HEK293 (cell line): ENCODE data around the gene ALX1.

ENCODE experiments used
- KLF10 ChIP-seq: fragments of 450-650 bp; IDR thresholded peaks from 2 replicates; pipeline ENCODE4 v1.5.1; 2018; ENCODE audit warnings: missing biosample characterization, mild to moderate bottlenecking, missing genetic modification characterization
- ZBTB8A ChIP-seq: fragments of 450-650 bp; formaldehyde crosslinking; IDR thresholded peaks from 2 replicates; pipeline ENCODE4 v1.5.1; 2016; ENCODE audit warnings: missing biosample characterization, missing genetic modification characterization
- ZNF114 ChIP-seq: fragments of 450-650 bp; formaldehyde crosslinking; IDR thresholded peaks from 2 replicates; pipeline ENCODE4 v1.5.0; 2017; ENCODE audit warnings: missing biosample characterization, missing genetic modification characterization
- ZNF133 ChIP-seq: fragments of 450-650 bp; formaldehyde crosslinking; IDR thresholded peaks from 2 replicates; pipeline ENCODE4 v1.5.1; 2016; ENCODE audit warnings: missing biosample characterization, missing genetic modification characterization
- ZNF510 ChIP-seq: fragments of 450-650 bp; formaldehyde crosslinking; IDR thresholded peaks from 2 replicates; pipeline ENCODE4 v1.5.1; 2018; ENCODE audit warnings: mild to moderate bottlenecking, missing genetic modification characterization, missing biosample characterization; ENCODE audit not compliant: insufficient replicate concordance
- ZNF514 ChIP-seq: fragments of 450-650 bp; formaldehyde crosslinking; IDR thresholded peaks from 2 replicates; pipeline ENCODE4 v1.5.1; 2016; ENCODE audit warnings: missing biosample characterization, missing genetic modification characterization
- TF ChIP-seq, protein P1 (sequence below): fragments of 450-650 bp; formaldehyde crosslinking; IDR thresholded peaks from 2 replicates; pipeline ENCODE4 v1.5.1; 2016; ENCODE audit warnings: missing biosample characterization, missing genetic modification characterization
- TF ChIP-seq, protein P2 (sequence below): fragments of 450-650 bp; formaldehyde crosslinking; IDR thresholded peaks from 2 replicates; pipeline ENCODE4 v1.5.1; 2017; ENCODE audit warnings: missing biosample characterization, missing genetic modification characterization
- TF ChIP-seq, protein P3 (sequence below): fragments of 450-650 bp; formaldehyde crosslinking; IDR thresholded peaks from 2 replicates; pipeline ENCODE4 v1.5.1; 2016; ENCODE audit warnings: missing biosample characterization, missing genetic modification characterization

DNA sequence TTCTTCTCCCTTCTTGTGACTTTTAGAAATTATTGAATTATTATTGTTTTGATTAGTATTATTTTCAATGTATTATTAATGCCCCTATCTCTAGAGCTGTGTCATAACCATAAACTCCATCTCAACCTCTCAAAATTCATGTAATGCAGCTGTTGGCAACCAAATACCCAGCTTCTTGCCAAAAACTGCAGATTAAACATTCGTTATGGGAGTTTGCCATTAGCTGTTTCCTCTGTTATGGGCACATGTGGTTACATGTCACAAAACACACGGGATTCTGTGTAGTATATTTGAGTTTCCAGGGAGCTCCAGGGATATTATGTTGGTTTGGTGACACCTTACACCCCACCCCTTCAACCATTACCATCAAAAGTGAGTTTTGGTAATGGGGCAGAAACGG, 2.8 kb upstream of the ALX1 start:
- TF ChIP-seq, protein P1, sequence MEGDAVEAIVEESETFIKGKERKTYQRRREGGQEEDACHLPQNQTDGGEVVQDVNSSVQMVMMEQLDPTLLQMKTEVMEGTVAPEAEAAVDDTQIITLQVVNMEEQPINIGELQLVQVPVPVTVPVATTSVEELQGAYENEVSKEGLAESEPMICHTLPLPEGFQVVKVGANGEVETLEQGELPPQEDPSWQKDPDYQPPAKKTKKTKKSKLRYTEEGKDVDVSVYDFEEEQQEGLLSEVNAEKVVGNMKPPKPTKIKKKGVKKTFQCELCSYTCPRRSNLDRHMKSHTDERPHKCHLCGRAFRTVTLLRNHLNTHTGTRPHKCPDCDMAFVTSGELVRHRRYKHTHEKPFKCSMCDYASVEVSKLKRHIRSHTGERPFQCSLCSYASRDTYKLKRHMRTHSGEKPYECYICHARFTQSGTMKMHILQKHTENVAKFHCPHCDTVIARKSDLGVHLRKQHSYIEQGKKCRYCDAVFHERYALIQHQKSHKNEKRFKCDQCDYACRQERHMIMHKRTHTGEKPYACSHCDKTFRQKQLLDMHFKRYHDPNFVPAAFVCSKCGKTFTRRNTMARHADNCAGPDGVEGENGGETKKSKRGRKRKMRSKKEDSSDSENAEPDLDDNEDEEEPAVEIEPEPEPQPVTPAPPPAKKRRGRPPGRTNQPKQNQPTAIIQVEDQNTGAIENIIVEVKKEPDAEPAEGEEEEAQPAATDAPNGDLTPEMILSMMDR (tag by site-specific recombination) = no peak
- TF ChIP-seq ZNF514 (tag by site-specific recombination) (no peak), ZNF510 (tag by site-specific recombination) (no peak), KLF10 (no peak), ZNF133 (tag by site-specific recombination) (no peak), ZBTB8A (tag by site-specific recombination) (no peak), ZNF114 (tag by site-specific recombination) (no peak)
- TF ChIP-seq, protein P2, sequence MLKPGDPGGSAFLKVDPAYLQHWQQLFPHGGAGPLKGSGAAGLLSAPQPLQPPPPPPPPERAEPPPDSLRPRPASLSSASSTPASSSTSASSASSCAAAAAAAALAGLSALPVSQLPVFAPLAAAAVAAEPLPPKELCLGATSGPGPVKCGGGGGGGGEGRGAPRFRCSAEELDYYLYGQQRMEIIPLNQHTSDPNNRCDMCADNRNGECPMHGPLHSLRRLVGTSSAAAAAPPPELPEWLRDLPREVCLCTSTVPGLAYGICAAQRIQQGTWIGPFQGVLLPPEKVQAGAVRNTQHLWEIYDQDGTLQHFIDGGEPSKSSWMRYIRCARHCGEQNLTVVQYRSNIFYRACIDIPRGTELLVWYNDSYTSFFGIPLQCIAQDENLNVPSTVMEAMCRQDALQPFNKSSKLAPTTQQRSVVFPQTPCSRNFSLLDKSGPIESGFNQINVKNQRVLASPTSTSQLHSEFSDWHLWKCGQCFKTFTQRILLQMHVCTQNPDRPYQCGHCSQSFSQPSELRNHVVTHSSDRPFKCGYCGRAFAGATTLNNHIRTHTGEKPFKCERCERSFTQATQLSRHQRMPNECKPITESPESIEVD (tag by site-specific recombination) = no peak
- TF ChIP-seq, protein P3, sequence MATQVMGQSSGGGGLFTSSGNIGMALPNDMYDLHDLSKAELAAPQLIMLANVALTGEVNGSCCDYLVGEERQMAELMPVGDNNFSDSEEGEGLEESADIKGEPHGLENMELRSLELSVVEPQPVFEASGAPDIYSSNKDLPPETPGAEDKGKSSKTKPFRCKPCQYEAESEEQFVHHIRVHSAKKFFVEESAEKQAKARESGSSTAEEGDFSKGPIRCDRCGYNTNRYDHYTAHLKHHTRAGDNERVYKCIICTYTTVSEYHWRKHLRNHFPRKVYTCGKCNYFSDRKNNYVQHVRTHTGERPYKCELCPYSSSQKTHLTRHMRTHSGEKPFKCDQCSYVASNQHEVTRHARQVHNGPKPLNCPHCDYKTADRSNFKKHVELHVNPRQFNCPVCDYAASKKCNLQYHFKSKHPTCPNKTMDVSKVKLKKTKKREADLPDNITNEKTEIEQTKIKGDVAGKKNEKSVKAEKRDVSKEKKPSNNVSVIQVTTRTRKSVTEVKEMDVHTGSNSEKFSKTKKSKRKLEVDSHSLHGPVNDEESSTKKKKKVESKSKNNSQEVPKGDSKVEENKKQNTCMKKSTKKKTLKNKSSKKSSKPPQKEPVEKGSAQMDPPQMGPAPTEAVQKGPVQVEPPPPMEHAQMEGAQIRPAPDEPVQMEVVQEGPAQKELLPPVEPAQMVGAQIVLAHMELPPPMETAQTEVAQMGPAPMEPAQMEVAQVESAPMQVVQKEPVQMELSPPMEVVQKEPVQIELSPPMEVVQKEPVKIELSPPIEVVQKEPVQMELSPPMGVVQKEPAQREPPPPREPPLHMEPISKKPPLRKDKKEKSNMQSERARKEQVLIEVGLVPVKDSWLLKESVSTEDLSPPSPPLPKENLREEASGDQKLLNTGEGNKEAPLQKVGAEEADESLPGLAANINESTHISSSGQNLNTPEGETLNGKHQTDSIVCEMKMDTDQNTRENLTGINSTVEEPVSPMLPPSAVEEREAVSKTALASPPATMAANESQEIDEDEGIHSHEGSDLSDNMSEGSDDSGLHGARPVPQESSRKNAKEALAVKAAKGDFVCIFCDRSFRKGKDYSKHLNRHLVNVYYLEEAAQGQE (tag by site-specific recombination) = no peak
